GM10248 (cell line): ENCODE measurements around the gene SH3D19.

ENCODE experiments used
- CTCF ChIA-PET: fragments of 300-600 bp; sonication (Branson Sonifier 250); formaldehyde crosslinking; extraction: SDS; loops from one replicate; lab custom pipeline; 2021; ENCODE audit warnings: antibody characterized with exemption; lab: Yijun Ruan, JAX
- POLR2A ChIA-PET: fragments of 350-650 bp; sonication (Branson Sonifier 250); formaldehyde crosslinking; extraction: SDS; loops from one replicate; lab custom pipeline; 2020; ENCODE audit warnings: antibody characterized with exemption; lab: Yijun Ruan, JAX
- DNase-seq: peaks from one replicate; pipeline ENCODE4 v3.0.0; 2012; ENCODE audit errors: extremely low spot score
- TF ChIP-seq, protein P1 (sequence below): IDR thresholded peaks from 2 replicates; pipeline ENCODE4 v1.5.1; 2012; ENCODE audit warnings: mild to moderate bottlenecking, low read depth; ENCODE audit errors: extremely low read depth, missing control alignments, control extremely low read depth

Gene SH3D19

DNA sequence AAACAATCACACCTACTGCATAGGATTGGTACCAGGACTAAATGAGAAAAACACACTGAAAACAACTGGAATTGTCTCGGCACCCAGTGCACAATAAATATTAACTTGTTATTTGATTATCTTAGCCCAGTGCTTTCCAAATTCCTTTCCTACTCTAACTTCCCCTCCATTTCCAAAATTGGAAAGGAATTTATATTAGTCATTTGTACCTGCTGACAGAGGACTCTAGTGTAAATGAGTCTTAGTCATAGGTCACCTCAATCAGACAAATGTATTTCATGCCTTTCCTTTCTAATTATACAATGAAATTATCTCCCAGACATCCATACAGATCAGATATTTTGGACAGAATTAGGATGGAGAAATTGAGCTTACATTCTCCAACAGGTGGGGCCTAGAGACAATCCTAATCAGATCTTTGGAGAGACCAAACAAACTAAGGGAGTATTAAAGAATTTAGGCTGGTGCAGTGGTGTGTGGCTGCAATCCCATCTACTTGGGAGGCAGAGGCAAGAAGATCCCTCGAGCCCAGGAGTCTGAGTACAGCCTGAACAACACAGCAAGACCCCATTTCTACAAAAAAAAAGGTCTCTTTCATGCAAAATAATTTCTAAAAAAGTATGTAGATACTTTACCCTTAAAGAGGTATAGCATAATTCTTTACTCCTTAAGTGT lies 10.1 kb downstream of the SH3D19 start:
- DNase-seq: no peak
- TF ChIP-seq, protein P1, sequence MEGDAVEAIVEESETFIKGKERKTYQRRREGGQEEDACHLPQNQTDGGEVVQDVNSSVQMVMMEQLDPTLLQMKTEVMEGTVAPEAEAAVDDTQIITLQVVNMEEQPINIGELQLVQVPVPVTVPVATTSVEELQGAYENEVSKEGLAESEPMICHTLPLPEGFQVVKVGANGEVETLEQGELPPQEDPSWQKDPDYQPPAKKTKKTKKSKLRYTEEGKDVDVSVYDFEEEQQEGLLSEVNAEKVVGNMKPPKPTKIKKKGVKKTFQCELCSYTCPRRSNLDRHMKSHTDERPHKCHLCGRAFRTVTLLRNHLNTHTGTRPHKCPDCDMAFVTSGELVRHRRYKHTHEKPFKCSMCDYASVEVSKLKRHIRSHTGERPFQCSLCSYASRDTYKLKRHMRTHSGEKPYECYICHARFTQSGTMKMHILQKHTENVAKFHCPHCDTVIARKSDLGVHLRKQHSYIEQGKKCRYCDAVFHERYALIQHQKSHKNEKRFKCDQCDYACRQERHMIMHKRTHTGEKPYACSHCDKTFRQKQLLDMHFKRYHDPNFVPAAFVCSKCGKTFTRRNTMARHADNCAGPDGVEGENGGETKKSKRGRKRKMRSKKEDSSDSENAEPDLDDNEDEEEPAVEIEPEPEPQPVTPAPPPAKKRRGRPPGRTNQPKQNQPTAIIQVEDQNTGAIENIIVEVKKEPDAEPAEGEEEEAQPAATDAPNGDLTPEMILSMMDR: no peak
- ChIA-PET CTCF (no interaction called here), POLR2A (no interaction called here)

- CTCF ChIA-PET: no interaction called here
- POLR2A ChIA-PET: no interaction called here
- DNase-seq: no peak
- TF ChIP-seq, protein P1: no peak
Observed at GRCh38 chr4:151314479-151314878, 10.9 kb downstream of the SH3D19 start.

- DNase-seq: no peak
- ChIA-PET CTCF (no interaction called here), POLR2A (no interaction called here)
- TF ChIP-seq, protein P1: no peak
Observed at GRCh38 chr4:151314010-151314355, 11.4 kb downstream of the SH3D19 start.

- ChIA-PET POLR2A (no interaction called here), CTCF (no interaction called here)
- TF ChIP-seq, protein P1: no peak
- DNase-seq: no peak
Observed at GRCh38 chr4:151313306-151314009, 11.9 kb downstream of the SH3D19 start.

- TF ChIP-seq, protein P1: no peak
- ChIA-PET POLR2A (no interaction called here), CTCF (interaction anchor here (1.5 kb wide), 1 partner anchor 12 kb away, joined by 3 read pairs; no protein-coding TSS in a partner anchor)
- no peak for DNase-seq
Observed at GRCh38 chr4:151310124-151310728, 15.2 kb downstream of the SH3D19 start.

GRCh38 chr4:151304755-151305154 lies 20.6 kb downstream of the SH3D19 start:
- TF ChIP-seq, protein P1: no peak
- no peak for DNase-seq
- ChIA-PET CTCF (interaction anchor here (1.0 to 2.9 kb wide), 4 partner anchors 12 to 33 kb away, joined by 3 to 8 read pairs (median 4); no protein-coding TSS in a partner anchor), POLR2A (no interaction called here)
